ENCODE data around the gene EDDM13.
"Not testable (repeated sequence)": the region's sequence is repeated elsewhere in the genome, so short reads cannot be mapped to it uniquely, and the experiment has no call there.

EDDM13 gene

DNA sequence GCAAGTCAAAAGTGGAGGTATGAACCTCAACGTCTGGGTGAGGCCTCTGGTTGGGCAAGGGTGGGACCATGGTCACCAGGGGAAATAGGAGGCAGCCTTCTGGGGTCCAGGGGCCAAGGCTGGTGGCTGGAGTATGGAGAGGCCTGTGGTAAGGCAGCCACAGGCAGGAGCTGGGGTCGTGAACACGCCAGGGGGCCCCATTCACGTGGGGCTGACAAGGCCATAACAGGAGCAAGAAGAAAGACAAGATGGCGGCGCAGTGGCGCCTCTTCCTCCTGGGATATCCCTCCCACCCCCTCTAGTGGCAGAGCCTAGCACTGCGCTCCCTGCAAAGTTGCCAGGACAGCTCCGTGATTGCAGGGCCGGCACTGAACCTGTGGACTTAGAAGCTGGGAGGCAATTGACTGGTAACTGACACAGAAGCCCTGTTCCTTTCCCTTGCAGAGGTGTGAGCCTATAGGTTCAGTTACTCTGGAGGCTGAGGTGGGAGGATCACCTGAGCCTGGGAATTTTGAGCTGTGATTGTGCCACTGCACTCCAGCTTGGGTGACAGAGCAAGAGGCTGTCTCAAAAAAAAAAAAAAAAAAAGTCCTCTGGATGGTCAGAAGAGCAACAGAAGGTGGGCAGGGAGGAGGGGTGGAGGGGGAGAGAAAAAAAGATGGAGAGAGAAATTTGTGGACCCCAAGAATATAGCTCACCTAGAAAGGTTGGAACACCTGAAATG lies 19.7 kb upstream of the EDDM13 start:
- Histone ChIP-seq H3K36me3 (no peaks in the 10 kb centered on the region), H3K4me3 (no peak overlapping the region), H3K4me1 (no peaks in the 10 kb centered on the region), H3K27me3 (no peaks in the 10 kb centered on the region), H3K27ac (no peak overlapping the region), H3K9me3 (no peaks in the 10 kb centered on the region)
- TF ChIP-seq, protein P1, sequence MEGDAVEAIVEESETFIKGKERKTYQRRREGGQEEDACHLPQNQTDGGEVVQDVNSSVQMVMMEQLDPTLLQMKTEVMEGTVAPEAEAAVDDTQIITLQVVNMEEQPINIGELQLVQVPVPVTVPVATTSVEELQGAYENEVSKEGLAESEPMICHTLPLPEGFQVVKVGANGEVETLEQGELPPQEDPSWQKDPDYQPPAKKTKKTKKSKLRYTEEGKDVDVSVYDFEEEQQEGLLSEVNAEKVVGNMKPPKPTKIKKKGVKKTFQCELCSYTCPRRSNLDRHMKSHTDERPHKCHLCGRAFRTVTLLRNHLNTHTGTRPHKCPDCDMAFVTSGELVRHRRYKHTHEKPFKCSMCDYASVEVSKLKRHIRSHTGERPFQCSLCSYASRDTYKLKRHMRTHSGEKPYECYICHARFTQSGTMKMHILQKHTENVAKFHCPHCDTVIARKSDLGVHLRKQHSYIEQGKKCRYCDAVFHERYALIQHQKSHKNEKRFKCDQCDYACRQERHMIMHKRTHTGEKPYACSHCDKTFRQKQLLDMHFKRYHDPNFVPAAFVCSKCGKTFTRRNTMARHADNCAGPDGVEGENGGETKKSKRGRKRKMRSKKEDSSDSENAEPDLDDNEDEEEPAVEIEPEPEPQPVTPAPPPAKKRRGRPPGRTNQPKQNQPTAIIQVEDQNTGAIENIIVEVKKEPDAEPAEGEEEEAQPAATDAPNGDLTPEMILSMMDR (IDR thresholded peaks at IDR 0.05): peak; percentile 39 to 52
- peak; percentile 35 to 72 for DNase-seq
- intact Hi-C loops (cut with DNase I; ENCODE audit: low total_unique reads): no loop called here

DNA sequence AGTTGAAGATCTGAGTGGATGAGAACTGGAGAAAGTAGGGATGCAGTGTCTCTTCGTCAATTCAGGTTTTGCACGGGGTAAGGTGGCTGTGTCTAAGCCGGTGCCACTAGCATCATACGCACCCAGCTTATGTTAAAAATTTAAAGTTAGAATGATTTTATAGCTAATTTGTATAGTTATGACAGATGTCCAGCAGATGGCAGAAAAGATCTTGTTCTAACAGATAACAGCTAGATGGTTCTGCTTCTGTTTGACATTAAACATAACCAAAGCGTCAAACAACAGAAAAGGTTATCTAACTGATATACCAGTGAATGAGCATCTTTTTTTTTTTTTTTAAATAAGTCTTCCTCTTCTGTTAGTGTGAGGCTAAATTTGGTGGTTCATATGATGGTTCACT lies 18.8 kb upstream of the EDDM13 start:
- H3K36me3 ChIP-seq: no peaks in the 10 kb centered on the region
- intact Hi-C loops (cut with DNase I; ENCODE audit: low total_unique reads): no loop called here
- TF ChIP-seq, protein P1 (IDR thresholded peaks at IDR 0.05): peak; percentile 23 to 39
- H3K4me3 ChIP-seq: no peak overlapping the region
- no peaks in the 10 kb centered on the region for H3K4me1 ChIP-seq
- H3K27me3 ChIP-seq: peaks cover 0 to 2% of the 10 kb centered on the region in 2 donors
- no peak overlapping the region for H3K27ac ChIP-seq
- no peaks in the 10 kb centered on the region for H3K9me3 ChIP-seq
- no peak for DNase-seq

DNA sequence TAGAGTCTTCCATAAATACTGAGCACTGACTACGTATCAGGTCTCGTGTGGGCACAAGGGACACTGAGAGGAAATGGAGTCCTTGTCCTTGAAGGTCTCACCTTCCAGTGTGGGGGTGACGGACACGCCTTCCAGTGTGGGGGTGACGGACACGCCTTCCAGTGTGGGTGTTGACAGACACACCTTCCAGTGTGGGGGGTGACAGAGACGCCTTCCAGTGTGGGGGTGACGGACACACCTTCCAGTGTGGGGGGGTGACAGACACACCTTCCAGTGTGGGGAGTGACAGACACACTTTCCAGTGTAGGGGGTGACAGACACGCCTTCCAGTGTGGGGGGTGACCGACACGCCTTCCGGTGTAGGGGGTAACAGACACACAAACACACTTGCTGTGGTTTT lies 14.3 kb upstream of the EDDM13 start:
- Histone ChIP-seq H3K27me3 (peaks cover 0 to 2% of the 10 kb centered on the region in 2 donors), H3K4me1 (no peaks in the 10 kb centered on the region), H3K27ac (no peak overlapping the region), H3K4me3 (no peak overlapping the region), H3K36me3 (no peaks in the 10 kb centered on the region), H3K9me3 (no peaks in the 10 kb centered on the region)
- TF ChIP-seq, protein P1 (IDR thresholded peaks at IDR 0.05): no peak
- no peak for DNase-seq
- intact Hi-C loops (cut with DNase I; ENCODE audit: low total_unique reads): no loop called here

DNA sequence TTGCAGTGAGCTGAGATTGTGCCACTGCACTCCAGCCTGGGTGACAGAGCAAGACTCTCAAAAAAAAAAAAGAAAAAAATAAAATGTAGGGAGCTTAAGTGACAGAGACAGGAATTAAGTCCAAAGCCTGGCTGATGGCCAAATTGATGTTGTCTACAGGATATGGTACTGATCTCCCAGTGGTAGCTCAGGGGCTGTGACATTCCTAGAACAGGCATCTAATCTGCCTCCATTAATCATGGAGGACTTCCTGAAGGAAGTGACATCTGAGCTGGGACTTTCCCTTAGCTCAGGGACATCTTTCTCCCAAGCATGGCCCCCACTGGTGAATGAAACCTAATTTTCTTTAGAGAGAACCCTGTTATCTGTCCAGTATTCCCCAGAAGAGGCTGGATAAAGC lies 11.4 kb upstream of the EDDM13 start:
- H3K4me1 ChIP-seq: no peaks in the 10 kb centered on the region
- DNase-seq: no peak

DNA sequence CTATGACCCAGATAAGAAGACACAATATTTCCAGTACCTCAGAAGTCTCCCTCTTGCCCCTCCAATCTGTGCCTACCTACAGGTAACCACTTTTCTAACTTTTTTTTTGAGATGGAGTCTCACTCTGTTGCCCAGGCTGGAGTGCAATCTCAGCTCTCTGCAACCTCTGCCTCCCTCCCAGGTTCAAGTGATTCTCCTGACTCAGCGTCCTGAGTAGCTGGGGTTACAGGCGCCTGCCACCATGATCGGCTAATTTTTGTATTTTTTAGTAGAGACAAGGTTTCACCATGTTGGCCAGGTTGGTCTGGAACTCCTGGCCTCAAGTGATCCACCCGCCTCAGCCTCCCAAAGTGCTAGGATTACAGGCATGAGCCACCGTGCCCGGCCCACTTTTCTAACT lies 10.6 kb upstream of the EDDM13 start:
- H3K9me3 ChIP-seq; H3K27me3 ChIP-seq; intact Hi-C loops (cut with DNase I; ENCODE audit: low total_unique reads); H3K4me1 ChIP-seq; H3K36me3 ChIP-seq; DNase-seq; H3K4me3 ChIP-seq; H3K27ac ChIP-seq: not testable (repeated sequence)

More for the DNA sequence above, 11.4 kb upstream of the EDDM13 start:
- TF ChIP-seq, protein P1 (IDR thresholded peaks at IDR 0.05): no peak
- Histone ChIP-seq H3K27ac (no peak overlapping the region), H3K4me3 (no peak overlapping the region), H3K27me3 (peaks cover 0 to 2% of the 10 kb centered on the region in 2 donors), H3K9me3 (no peaks in the 10 kb centered on the region), H3K36me3 (no peaks in the 10 kb centered on the region)
- intact Hi-C loops (cut with DNase I; ENCODE audit: low total_unique reads): no loop called here

DNA sequence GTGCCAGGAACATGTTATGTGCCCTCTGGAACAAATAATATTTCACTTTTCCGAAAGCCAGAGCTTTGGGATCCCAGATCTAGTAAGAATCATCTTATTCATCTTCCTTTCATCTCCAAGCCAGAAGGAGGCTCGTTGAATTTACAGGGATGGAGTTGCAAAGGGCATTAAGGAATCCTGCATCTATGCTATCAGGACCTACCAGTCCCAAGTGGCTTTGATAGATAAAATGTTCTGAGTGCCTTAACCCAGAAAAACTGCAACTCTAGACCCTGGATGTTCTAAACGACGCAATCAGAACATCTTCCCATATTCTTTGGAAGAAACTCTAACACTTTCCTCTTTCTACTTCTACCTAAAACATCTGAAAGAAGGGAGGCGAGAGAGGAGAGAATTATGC lies 9.2 kb upstream of the EDDM13 start:
- TF ChIP-seq, protein P1 (IDR thresholded peaks at IDR 0.05): no peak
- Histone ChIP-seq H3K9me3 (no peaks in the 10 kb centered on the region), H3K27ac (no peak overlapping the region), H3K36me3 (no peaks in the 10 kb centered on the region), H3K27me3 (no peaks in the 10 kb centered on the region), H3K4me3 (no peak overlapping the region), H3K4me1 (no peaks in the 10 kb centered on the region)
- no peak for DNase-seq
- intact Hi-C loops (cut with DNase I; ENCODE audit: low total_unique reads): no loop called here
